ENCODE measurements around the gene SLC12A8.

The SLC12A8 gene

GRCh38 chr3:125116311-125117080 is 96.1 kb downstream of the SLC12A8 start:
- no peak overlapping the region for H3K4me3 ChIP-seq (replicated peaks; ENCODE audit: low read depth, low read length)
- TF ChIP-seq CTCF (IDR thresholded peaks at IDR 0.05; ENCODE audit: low read length, missing control alignments) = no peak
- DNase-seq (ENCODE audit: low read depth) = peak; percentile 83

- H3K4me3 ChIP-seq (replicated peaks; ENCODE audit: low read depth, low read length) = no peak overlapping the region
- DNase-seq (ENCODE audit: low read depth) = peak; percentile 55
- TF ChIP-seq CTCF (IDR thresholded peaks at IDR 0.05; ENCODE audit: low read length, missing control alignments) = no peak
Observed at GRCh38 chr3:125115640-125116039, 96.9 kb downstream of the SLC12A8 start.

- no peak overlapping the region for H3K4me3 ChIP-seq (replicated peaks; ENCODE audit: low read depth, low read length)
- TF ChIP-seq CTCF (IDR thresholded peaks at IDR 0.05; ENCODE audit: low read length, missing control alignments) = no peak
- no peak for DNase-seq (ENCODE audit: low read depth)
Observed at GRCh38 chr3:125112981-125113380, 99.6 kb downstream of the SLC12A8 start.

- no peak for TF ChIP-seq CTCF (IDR thresholded peaks at IDR 0.05; ENCODE audit: low read length, missing control alignments)
- DNase-seq (ENCODE audit: low read depth) = no peak
- no peak overlapping the region for H3K4me3 ChIP-seq (replicated peaks; ENCODE audit: low read depth, low read length)
Observed at GRCh38 chr3:125110876-125111480, 101.6 kb downstream of the SLC12A8 start.

- DNase-seq (ENCODE audit: low read depth) = peak; percentile 83
- no peak for TF ChIP-seq CTCF (IDR thresholded peaks at IDR 0.05; ENCODE audit: low read length, missing control alignments)
- H3K4me3 ChIP-seq (replicated peaks; ENCODE audit: low read depth, low read length) = peak overlapping the region; percentile 20
Observed at GRCh38 chr3:125110016-125110875, 102.3 kb downstream of the SLC12A8 start.

GRCh38 chr3:125109536-125109925 is 103.0 kb downstream of the SLC12A8 start:
- TF ChIP-seq CTCF (IDR thresholded peaks at IDR 0.05; ENCODE audit: low read length, missing control alignments) = no peak

More at GRCh38 chr3:125109536-125109925, 103.0 kb downstream of the SLC12A8 start:
- H3K4me3 ChIP-seq (replicated peaks; ENCODE audit: low read depth, low read length) = peak overlapping the region; percentile 20
- DNase-seq (ENCODE audit: low read depth) = no peak
